Measurements from ENCODE around the gene HPSE2.

- TF ChIP-seq CTCF (IDR thresholded peaks at IDR 0.05) = no peak
- TF ChIP-seq POLR2A (IDR thresholded peaks at IDR 0.05) = no peak
Observed at GRCh38 chr10:98646998-98647917, 588.4 kb downstream of the HPSE2 start.

All from vagina (tissue), 2 donors.